ENCODE results near the gene DNAAF3.
"Not testable (repeated sequence)": the region's sequence is repeated elsewhere in the genome, so short reads cannot be mapped to it uniquely, and the experiment has no call there.

Gene DNAAF3

GRCh38 chr19:55175117-55175867 is 8.9 kb upstream of the DNAAF3 start:
- DNase-seq (ENCODE audit: low read depth in 2 of 2), result no peak

DNA sequence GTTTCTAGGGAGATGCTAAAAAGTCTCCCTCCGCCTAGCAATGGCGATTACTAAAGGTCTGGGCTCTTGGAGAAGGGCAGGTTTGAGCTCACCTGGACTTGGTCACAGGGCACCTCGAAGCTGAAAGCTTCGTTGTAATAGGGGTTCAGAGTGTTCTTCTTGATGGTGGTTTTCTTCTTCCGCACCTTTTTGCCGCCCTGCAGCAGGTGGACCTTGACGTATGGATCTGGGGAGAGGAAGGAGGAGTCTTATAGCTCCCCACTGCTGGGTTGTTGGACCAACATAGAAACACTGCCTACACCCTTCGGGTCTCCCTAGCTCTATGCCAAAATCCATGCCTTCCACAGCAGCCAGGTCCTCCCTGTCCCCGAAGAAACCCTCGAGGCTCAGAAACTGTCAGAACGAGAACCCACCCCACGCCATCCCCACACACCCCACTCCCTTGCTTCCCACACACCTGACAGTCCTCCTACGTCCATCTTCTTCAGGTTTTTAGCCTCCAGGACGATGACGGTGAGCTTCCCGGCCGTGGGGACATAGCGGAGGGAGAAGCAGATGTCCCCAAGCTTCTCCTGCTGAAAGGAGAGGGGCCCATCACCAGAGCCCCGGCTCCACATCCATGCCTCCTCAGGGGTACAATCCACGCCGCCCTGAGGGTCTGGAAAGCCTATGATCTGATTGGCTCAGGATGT is 8.2 kb upstream of the DNAAF3 start:
- no peak for DNase-seq (ENCODE audit: low read depth in 2 of 2)

DNA sequence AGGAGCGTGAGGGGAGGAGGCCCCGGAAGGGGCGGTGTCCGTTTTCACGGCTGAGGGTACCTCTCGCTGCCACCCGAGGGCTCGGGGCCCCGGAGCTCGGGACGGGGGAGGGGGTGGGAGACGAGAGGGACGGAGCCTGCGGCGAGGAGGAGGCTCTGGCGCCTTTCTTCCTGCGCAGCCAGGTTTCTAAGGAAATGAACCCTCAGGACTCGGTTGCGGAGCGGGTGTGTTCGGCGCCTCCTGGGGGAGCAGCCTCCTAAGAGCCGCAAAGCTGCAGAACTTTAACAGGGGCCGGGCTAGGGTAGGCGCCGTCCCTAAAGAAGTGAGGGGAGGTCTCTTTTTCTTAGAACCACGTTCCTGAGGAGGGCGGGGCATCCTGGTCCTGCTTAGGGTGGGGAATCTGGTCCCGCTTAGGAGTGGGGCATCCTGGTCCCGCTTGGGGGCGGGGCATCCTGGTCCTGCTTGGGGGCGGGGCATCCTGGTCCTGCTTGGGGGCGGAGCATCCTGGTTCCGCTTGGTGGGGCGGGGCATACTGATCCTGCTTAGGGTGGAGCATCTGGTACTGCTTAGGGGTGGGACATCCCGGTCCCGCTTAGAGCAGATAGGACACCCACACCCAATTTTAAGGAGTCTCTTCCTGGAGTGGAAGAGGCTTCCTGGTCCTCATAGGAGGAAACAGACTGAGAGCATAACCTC is 7.4 kb upstream of the DNAAF3 start:
- DNase-seq (ENCODE audit: low read depth in 2 of 2), result no peak

DNA sequence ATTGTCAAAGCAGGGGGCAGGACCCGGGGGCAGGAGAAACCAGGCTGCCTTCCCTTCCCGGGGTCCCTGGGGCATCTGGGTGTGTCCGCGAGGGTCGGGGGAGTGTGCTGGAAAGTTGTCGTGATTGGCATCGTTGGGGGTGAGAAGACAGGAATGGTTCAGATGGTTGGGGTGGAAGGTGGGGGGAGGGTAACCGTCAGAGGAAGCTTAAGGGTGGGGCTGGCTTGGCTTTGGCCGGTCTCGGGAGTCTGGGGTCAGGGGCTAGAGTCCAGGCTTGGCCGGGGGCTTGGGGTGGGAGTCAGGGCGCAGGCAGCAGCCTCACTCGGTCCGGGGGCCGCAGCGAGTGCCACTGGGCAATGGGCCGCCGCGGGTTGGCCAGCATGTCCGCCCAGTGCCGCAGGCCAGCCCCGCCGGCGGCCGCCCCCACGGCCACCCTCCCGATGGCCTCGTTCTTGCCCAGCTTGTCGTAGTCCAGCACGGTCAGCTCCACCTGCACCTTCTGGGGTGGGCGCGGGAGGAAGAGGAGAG is 6.8 kb upstream of the DNAAF3 start:
- no peak for DNase-seq (ENCODE audit: low read depth in 2 of 2)

DNA sequence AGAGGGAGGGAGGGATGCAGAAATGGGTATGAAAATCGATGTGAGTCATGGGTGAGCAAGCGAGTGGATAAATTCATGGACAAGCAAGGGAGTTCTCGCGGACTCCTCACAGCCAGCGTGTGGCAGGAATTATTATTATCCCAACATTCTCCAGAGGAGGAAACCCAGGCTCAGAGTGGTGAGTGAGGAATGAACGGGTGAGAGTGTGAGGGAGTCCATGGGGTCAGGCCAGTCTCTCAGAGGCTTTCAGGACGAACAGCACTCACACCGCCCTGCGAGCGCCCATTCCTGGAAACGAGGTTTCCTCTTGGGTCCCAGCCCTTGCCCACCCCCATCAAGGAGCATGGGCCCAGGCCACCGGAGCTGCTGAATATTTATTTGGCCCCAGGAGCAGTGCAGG is 6.3 kb upstream of the DNAAF3 start:
- DNase-seq (ENCODE audit: low read depth in 2 of 2), result no peak

GRCh38 chr19:55172318-55172717 is 5.9 kb upstream of the DNAAF3 start:
- not testable (repeated sequence) for DNase-seq (ENCODE audit: low read depth in 2 of 2)

GRCh38 chr19:55171440-55171839 is 5.0 kb upstream of the DNAAF3 start:
- DNase-seq (ENCODE audit: low read depth in 2 of 2), result no peak

DNA sequence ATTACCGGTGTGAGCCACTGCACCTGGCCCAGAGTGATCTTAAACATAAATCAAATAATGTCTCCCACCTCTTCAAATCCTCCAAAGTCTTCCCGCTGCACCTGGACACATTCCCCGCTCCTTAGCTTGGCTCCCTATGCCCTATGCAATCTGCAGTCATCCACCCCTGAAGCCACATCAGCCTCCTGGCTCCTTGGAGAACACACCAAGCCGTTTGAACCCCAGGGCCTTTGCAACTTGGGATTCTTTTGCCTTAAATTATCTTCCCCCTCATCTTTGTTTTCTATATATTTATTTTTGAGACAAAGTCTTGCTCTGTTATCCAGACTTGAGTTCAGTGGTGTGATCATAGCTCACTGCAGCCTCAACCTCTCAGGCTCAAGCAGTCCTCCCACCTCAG is 2.7 kb upstream of the DNAAF3 start:
- no peak for DNase-seq (ENCODE audit: low read depth in 2 of 2)

- DNase-seq (ENCODE audit: low read depth in 2 of 2), result no peak
Observed at GRCh38 chr19:55165952-55166529, 372 bp downstream of the DNAAF3 start.

- DNase-seq (ENCODE audit: low read depth in 2 of 2), result no peak
Observed at GRCh38 chr19:55161571-55162322, 4.7 kb downstream of the DNAAF3 start.

DNA sequence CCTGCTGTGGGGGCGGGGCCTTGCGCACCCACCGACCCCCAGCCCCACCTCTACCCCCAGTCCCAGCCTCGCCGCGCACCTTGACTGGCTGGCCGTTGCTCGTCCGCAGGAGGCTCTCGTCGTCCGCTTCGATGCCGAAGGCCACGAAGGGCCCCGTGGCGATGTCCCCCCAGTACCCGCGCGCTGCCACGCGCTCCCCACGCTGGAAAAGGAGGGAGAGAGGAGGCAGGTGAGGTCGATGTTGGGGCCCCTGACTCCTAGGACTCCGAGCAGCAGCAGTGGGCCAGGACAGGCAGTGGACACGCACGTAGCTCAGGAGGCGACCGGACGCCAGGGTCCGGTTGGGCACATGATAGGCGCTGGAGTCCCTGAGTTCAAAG is 5.4 kb downstream of the DNAAF3 start:
- no peak for DNase-seq (ENCODE audit: low read depth in 2 of 2)

DNA sequence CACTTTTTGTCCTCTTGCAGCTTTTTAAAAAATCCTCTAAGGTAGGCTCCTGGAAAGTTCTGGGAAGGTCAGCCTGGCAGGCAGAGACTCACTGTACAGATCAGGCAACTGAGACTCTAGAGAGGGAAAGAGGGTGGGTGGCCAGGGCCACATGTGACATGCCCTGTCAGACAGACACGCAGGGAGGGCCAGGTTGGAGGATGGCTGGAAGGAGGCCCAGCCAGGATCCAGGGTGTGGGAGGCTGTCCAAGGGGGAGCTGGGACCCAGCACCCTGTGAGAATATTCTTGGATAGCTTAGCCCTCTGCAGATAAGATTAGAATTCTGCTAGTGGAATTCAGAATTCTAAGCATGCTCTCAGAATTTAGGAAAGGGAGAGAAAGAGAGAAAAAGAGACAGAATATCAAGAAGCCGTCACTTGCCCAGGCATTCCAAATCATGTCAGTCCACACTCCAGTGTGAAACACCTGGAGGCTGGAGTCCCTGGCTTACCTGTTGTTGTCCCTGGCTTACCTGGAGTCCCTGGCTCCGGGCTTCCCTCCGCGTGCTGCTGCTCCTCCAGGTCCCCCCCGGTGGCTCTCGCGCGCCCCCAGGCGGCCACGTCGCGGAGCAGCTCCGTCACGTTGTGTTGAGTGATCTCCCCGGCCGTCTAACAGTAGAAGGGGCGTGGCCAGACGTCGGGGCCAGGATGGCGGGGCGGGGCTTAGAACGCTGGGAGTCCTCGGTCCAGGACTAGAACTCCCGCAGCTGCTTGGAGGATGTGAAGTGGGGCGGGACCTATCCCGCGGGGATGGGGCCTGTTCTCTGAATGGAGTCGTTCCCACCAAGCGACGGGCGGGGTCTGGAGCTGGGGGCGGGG is 6.1 kb downstream of the DNAAF3 start:
- peak; percentile 62 to 69 for DNase-seq (ENCODE audit: low read depth in 2 of 2)

GRCh38 chr19:55158848-55159749 is 7.3 kb downstream of the DNAAF3 start:
- no peak for DNase-seq (ENCODE audit: low read depth in 2 of 2)

- no peak for DNase-seq (ENCODE audit: low read depth in 2 of 2)
Observed at GRCh38 chr19:55158423-55158822, 8.0 kb downstream of the DNAAF3 start.

GRCh38 chr19:55157064-55157908 is 9.1 kb downstream of the DNAAF3 start, which contains the start of gene TNNI3:
TSS of gene TNNI3 (minus strand) at chr19:55157732. CDS start at chr19:55157589, 143 bp downstream.
- no peak for DNase-seq (ENCODE audit: low read depth in 2 of 2)

DNA sequence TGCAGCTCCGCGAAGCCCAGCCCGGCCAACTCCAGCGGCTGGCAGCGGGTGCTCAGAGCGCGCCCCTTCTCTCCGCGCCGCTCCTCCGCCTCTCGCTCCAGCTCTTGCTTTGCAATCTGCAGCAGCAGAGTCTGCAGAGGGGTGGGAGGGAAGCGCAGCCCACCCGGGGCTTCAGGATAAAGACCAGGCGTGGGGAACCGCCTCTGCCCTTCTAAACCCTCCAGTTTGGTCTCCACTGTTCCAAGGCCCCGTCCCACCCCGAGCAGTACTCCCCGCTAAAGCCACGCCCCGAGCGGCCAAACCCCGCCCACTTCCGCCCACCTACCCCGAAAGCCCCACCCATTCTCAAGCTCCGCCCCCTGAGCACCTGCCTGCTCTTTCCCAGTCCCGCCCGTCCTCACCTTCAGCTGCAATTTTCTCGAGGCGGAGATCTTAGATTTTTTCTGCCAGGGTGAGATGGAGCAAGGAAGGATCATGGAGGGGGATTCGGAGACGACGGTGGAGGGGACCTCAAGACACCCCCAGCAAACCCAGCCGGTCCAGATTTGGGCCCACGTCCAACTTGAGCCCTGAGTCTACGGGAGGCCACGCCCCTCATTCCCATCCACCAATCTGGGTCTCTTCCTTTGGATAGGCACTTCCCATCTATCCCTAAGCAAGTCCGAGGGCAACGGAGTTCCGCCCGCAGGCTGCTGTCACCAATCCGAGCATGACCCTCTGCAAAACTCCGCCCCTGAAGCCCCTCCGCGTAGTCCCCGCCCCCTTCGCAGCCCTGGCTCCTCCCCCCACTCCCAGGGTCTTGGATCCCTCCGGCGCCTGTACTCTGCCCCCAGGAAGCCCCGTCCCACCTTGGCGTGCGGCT is 10.0 kb downstream of the DNAAF3 start:
- no peak for DNase-seq (ENCODE audit: low read depth in 2 of 2)

DNA sequence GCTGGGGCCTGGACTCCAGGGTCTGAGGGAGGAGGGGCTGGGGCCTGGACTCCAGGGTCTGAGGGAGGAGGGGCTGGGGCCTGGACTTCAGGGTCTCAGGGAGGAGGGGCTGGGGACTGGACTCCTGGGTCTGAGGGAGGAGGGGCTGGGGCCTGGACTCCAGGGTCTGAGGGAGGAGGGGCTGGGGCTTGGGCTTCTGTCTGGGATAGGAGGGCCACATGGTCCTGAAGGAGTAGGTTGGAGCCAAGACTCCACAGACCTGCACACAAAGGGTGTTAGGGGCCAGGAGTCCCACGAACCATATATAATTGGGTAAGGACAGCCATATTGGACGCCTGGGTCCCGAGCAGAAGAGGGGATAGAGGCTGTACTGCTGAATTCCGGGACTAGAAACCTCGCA is 10.6 kb downstream of the DNAAF3 start:
- not testable (repeated sequence) for DNase-seq (ENCODE audit: low read depth in 2 of 2)
